ENCODE results near the gene AKAP10.
"Not testable (repeated sequence)": the region's sequence is repeated elsewhere in the genome, so short reads cannot be mapped to it uniquely, and the experiment has no call there.

Gene AKAP10, protein sequence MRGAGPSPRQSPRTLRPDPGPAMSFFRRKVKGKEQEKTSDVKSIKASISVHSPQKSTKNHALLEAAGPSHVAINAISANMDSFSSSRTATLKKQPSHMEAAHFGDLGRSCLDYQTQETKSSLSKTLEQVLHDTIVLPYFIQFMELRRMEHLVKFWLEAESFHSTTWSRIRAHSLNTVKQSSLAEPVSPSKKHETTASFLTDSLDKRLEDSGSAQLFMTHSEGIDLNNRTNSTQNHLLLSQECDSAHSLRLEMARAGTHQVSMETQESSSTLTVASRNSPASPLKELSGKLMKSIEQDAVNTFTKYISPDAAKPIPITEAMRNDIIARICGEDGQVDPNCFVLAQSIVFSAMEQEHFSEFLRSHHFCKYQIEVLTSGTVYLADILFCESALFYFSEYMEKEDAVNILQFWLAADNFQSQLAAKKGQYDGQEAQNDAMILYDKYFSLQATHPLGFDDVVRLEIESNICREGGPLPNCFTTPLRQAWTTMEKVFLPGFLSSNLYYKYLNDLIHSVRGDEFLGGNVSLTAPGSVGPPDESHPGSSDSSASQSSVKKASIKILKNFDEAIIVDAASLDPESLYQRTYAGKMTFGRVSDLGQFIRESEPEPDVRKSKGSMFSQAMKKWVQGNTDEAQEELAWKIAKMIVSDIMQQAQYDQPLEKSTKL

GRCh38 chr17:19977293-19978208 is at the start of gene AKAP10:
TSS of gene AKAP10 (minus strand) at chr17:19977828. CDS start at chr17:19977679, 149 bp downstream.
- H3K27ac ChIP-seq, result peak within 1 kb of the TSS; percentile 73
- TF ChIP-seq CTCF (IDR thresholded peaks at IDR 0.05) (no peak), ZFX (IDR thresholded peaks at IDR 0.05; ENCODE audit: borderline replicate concordance) (no peak)

DNA sequence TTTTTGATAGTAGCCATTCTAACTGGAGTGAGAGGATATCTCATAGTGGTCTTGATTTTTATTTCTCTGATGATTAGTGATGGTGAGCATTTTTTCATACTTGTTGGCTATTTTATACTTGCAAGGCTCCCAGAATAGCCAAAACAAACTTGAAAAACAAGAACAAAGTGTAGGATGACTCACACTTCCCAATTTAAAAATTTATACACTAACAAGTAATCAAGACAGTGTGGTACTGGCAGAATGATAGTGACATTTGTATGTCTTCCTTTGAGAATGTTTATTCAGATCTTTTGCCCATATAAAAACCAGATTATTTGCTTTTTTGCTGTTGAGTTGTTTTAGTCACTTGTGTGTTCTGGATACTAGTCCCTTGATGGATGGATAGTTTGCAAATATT is 49.3 kb upstream of the AKAP10 start:
- H3K27ac ChIP-seq, result no peak overlapping the region
- TF ChIP-seq ZFX (IDR thresholded peaks at IDR 0.05; ENCODE audit: borderline replicate concordance) (no peak), CTCF (IDR thresholded peaks at IDR 0.05) (no peak)

DNA sequence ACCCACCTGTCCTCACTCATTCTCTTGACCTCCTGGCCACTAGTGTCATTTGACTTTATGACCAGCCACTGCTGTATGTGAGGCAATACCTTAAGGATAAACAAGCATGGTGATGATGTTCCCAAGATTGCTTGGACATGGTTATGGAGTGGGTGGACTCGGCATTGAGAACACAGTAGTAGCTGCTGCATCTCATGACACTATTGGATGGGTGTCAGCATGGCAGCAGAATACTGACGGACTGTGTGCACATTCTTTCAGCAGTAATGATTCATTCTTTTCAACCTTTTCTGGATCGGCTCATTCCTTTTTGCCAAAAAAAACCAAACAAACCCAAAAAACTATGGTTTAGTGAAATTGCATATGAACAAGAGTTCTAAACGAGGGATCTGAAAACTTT is 45.1 kb upstream of the AKAP10 start:
- TF ChIP-seq ZFX (IDR thresholded peaks at IDR 0.05; ENCODE audit: borderline replicate concordance) (no peak), CTCF (IDR thresholded peaks at IDR 0.05) (no peak)
- H3K27ac ChIP-seq, result no peak overlapping the region

- not testable (repeated sequence) for H3K27ac ChIP-seq
These were observed 38.9 kb upstream of the AKAP10 start for GRCh38 chr17:20016475-20016992.

GRCh38 chr17:20012017-20012536 is 34.4 kb upstream of the AKAP10 start:
- peak overlapping the region; percentile 80; the same call in 1 of the 2 replicates for H3K27ac ChIP-seq

DNA sequence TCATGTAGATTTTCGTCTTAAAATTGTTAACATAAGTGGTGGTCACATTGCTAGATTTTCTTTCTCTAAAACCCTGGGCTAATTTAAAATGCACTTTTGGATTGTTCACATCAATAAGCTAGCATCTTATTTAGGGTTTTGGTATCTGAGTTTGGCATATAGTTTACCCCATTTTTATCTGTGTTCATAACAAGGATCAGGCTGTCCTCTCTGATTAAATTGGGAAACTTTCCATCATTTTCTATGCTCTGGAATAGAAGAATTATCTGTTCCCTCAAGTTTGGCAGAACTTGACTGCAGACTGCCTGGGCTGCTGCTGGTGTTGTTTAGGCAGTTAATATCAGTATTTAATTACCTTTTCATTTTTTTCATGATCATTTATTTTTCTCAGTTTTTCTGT is 33.3 kb upstream of the AKAP10 start:
- peak overlapping the region; percentile 80 for H3K27ac ChIP-seq
- no peak for TF ChIP-seq ZFX (IDR thresholded peaks at IDR 0.05; ENCODE audit: borderline replicate concordance)
- TF ChIP-seq CTCF (IDR thresholded peaks at IDR 0.05), result no peak

More at GRCh38 chr17:20012017-20012536, 34.4 kb upstream of the AKAP10 start:
- TF ChIP-seq CTCF (IDR thresholded peaks at IDR 0.05) (no peak), ZFX (IDR thresholded peaks at IDR 0.05; ENCODE audit: borderline replicate concordance) (no peak)

Measured in 22Rv1 (cell line).